Thyroid gland (tissue), 4 donors: ENCODE data around the gene CHODL. TPM values are rescaled to one million over a fixed set of nuclear protein-coding genes. Genes with fewer than 3 reads are reported as not detected.

ENCODE experiments used
- DNase-seq, 2 donors: peaks; one replicate each; pipeline ENCODE4 v3.0.0-alpha.2; 2019
- H3K27ac ChIP-seq, 3 donors: fragments of 200-600 bp; sonication (generic); 1 replicate in 2 of 3; 2 replicates in 1 of 3; pipeline ENCODE4 v1.5.1; 2016 to 2019; ENCODE audit warnings: mild to moderate bottlenecking in 1 of 3, moderate library complexity in 1 of 3
- H3K27me3 ChIP-seq: fragments of 200-600 bp; sonication (generic); one replicate; pipeline ENCODE4 v1.5.1; 2019
- H3K36me3 ChIP-seq, 2 donors: fragments of 200-600 bp; sonication (generic); one replicate each; pipeline ENCODE4 v1.5.1; 2016 to 2019
- H3K4me1 ChIP-seq, 2 donors: fragments of 200-600 bp; sonication (generic); one replicate each; pipeline ENCODE4 v1.5.1; 2017 to 2019
- H3K4me3 ChIP-seq, 3 donors: fragments of 200-600 bp; sonication (generic); replicated peaks in 1 of 3; 1 replicate in 2 of 3; 2 replicates in 1 of 3; pipeline ENCODE4 v1.5.1; 2016; ENCODE audit warnings: mild to moderate bottlenecking in 1 of 3
- H3K9me3 ChIP-seq: fragments of 200-600 bp; sonication (generic); one replicate; pipeline ENCODE4 v1.5.1; 2017
- POLR2A ChIP-seq, 2 donors: fragments of 450-650 bp; IDR thresholded peaks; one replicate each; pipeline ENCODE4 v1.6.1; 2017; ENCODE audit warnings: antibody characterized with exemption in 2 of 2, mild to moderate bottlenecking in 2 of 2, moderate library complexity in 1 of 2
- WGBS, 2 donors: methylation state at CpG; one replicate each; pipeline ENCODE4 v1.1.5; 2017; 5-methylcytosine and 5-hydroxymethylcytosine counted together
- intact Hi-C: fragments of 100-400 bp; cut with DNase I; formaldehyde crosslinking; loops from one replicate; pipeline ENCODE4 v1.15.1; 2023
- total RNA-seq, 4 donors: library from RNA; depleted of rRNA; stranded (reverse); fragments of >200 nt; gene quantifications; one replicate each; pipeline ENCODE4 v1.2.3, GENCODE V29; 2016
- TF ChIP-seq, protein P1 (sequence below), 6 experiments: fragments of 200-600 bp in 3 of 6; fragments of 450-650 bp in 3 of 6; sonication (generic) in 3 of 6; IDR thresholded peaks; one replicate each; pipeline ENCODE4 v1.5.1; 2016 to 2019; ENCODE audit warnings: antibody characterized with exemption in 6 of 6, mild to moderate bottlenecking in 2 of 6, inconsistent platforms in 1 of 6, moderate library complexity in 1 of 6

CHODL gene
- total RNA-seq, 4 donors from 2014 or later = 0.45 to 1.9 (median 1.4) TPM

DNA sequence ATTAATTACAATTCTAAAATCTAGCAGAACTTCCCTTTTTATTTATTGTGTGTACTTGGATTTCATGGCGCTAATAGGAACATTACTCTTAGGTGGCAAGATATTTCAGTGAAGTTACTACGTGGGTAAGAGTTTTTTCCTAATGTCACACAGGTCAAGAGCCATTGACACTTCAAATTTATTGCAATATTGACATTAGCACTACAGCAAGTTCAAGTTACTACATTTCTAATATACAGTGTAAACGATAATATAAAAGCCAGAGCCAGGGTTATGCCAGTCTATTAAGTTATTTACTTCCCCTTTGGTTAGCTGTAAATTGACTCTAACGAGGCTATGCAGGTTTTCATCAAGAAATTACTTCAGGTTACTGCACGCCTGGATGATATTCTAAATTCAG is 29.7 kb downstream of the CHODL start:
- H3K36me3 ChIP-seq = no peaks in the 10 kb centered on the region
- no peaks in the 10 kb centered on the region for H3K4me1 ChIP-seq
- 81 to 82% methylated on average over 5 of the region's 5 CpGs for WGBS, 2 donors
- intact Hi-C loops = no loop called here
- H3K4me3 ChIP-seq = no peak overlapping the region
- H3K27ac ChIP-seq = no peak overlapping the region
- no peaks in the 10 kb centered on the region for H3K27me3 ChIP-seq
- no peaks in the 10 kb centered on the region for H3K9me3 ChIP-seq
- no peak for DNase-seq
- TF ChIP-seq, protein P1, sequence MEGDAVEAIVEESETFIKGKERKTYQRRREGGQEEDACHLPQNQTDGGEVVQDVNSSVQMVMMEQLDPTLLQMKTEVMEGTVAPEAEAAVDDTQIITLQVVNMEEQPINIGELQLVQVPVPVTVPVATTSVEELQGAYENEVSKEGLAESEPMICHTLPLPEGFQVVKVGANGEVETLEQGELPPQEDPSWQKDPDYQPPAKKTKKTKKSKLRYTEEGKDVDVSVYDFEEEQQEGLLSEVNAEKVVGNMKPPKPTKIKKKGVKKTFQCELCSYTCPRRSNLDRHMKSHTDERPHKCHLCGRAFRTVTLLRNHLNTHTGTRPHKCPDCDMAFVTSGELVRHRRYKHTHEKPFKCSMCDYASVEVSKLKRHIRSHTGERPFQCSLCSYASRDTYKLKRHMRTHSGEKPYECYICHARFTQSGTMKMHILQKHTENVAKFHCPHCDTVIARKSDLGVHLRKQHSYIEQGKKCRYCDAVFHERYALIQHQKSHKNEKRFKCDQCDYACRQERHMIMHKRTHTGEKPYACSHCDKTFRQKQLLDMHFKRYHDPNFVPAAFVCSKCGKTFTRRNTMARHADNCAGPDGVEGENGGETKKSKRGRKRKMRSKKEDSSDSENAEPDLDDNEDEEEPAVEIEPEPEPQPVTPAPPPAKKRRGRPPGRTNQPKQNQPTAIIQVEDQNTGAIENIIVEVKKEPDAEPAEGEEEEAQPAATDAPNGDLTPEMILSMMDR (IDR thresholded peaks at IDR 0.05) = no peak
- no peak for TF ChIP-seq POLR2A (IDR thresholded peaks at IDR 0.05)

DNA sequence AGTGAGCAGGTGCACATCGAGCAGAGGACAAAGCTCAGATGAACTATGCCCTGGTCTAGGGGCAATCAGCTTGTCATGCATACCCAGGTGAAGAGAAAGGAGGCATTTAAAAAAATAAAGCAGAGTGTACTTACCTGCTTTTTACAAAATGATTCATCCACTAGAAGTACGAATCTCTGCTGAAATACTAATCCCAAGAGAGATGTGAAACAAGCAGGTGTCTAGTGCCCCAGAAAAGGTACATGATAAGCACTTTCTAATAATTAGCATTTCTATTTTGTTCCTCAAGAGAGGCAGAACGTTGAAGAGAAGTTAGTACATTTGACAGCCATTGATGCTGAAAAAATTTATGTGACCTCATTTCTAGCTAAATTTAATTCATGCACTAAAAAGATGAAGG is 31.1 kb downstream of the CHODL start:
- WGBS, 2 donors = 56 to 64% methylated on average over 3 of the region's 3 CpGs
- intact Hi-C loops = no loop called here
- no peak for DNase-seq
- H3K9me3 ChIP-seq = no peaks in the 10 kb centered on the region
- no peak overlapping the region for H3K27ac ChIP-seq
- H3K27me3 ChIP-seq = no peaks in the 10 kb centered on the region
- TF ChIP-seq POLR2A (IDR thresholded peaks at IDR 0.05) = no peak
- TF ChIP-seq, protein P1 (IDR thresholded peaks at IDR 0.05) = no peak
- no peaks in the 10 kb centered on the region for H3K4me1 ChIP-seq
- H3K4me3 ChIP-seq = no peak overlapping the region
- no peaks in the 10 kb centered on the region for H3K36me3 ChIP-seq

DNA sequence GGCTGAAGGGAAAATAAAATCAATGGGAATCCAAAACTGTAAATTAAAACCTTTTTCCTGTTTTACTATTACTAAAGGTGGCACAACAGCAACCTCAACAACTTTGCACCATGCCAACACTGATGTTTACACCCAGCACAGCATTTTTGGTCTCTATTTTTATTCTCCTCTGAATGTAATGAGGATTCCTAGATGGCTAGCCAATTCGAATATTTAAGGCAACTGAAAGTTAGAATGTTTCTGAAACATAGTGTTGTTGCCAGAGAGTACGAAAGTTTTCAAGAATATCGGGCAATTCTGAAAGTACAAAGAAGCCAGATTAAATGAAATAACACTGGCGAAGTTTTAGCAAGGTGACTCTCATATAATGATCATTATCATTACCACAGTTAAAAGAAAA is 40.7 kb downstream of the CHODL start:
- no peaks in the 10 kb centered on the region for H3K9me3 ChIP-seq
- no peaks in the 10 kb centered on the region for H3K36me3 ChIP-seq
- WGBS, 2 donors = 87 to 92% methylated on average over 4 of the region's 4 CpGs
- H3K27me3 ChIP-seq = no peaks in the 10 kb centered on the region
- H3K4me3 ChIP-seq = no peak overlapping the region
- TF ChIP-seq POLR2A (IDR thresholded peaks at IDR 0.05) = no peak
- TF ChIP-seq, protein P1 (IDR thresholded peaks at IDR 0.05) = no peak
- no peak for DNase-seq
- no peaks in the 10 kb centered on the region for H3K4me1 ChIP-seq
- intact Hi-C loops = no loop called here
- H3K27ac ChIP-seq = no peak overlapping the region

DNA sequence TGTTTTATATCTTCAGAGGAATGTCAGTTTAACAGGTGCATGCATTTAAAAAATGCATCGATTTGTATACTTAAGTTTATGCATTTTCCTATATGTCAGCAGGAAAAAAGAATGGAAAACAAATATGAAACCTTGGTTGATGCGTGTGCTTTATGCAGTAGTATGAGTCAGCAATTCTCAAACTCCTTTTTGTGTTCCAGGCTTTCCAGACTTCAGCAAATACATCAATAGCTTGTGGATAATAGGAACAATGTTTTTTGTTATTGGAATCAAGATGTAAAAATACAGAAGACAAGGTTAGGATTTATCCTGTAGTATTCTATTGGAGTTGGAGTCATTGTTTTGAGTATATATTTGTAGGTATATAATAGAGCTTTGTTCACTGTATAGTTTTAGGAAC is 45.2 kb downstream of the CHODL start:
- no peak for DNase-seq
- no peaks in the 10 kb centered on the region for H3K4me1 ChIP-seq
- no peak overlapping the region for H3K4me3 ChIP-seq
- H3K27ac ChIP-seq = no peak overlapping the region
- no peaks in the 10 kb centered on the region for H3K9me3 ChIP-seq
- intact Hi-C loops = no loop called here
- H3K36me3 ChIP-seq = no peaks in the 10 kb centered on the region
- TF ChIP-seq, protein P1 (IDR thresholded peaks at IDR 0.05) = no peak
- TF ChIP-seq POLR2A (IDR thresholded peaks at IDR 0.05) = no peak
- WGBS, 2 donors = 75 to 82% methylated on average over 2 of the region's 2 CpGs
- H3K27me3 ChIP-seq = no peaks in the 10 kb centered on the region

DNA sequence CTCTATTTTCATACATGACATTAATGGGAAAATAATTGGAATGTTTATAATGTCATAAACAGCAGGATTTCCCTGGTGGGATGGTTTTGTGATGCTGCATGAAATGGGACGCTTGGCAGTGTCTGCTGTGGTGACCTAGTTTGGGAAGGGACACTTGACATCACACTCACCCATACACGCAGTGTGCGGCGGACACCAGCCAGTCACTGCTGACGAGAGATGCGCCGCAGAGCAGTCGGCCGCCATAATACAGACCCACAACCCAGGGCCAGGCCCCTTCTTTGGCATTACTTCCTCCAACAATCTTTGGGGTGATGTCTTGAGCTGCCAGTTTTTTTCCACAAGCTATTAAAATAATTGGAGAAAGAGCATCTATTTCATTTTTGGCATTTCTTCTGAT is 49.5 kb downstream of the CHODL start:
- TF ChIP-seq, protein P1 (IDR thresholded peaks at IDR 0.05) = no peak
- no peak for TF ChIP-seq POLR2A (IDR thresholded peaks at IDR 0.05)
- intact Hi-C loops = no loop called here
- no peak for DNase-seq
- Histone ChIP-seq H3K4me3 (no peak overlapping the region), H3K36me3 (no peaks in the 10 kb centered on the region), H3K4me1 (no peaks in the 10 kb centered on the region), H3K27ac (no peak overlapping the region), H3K9me3 (no peaks in the 10 kb centered on the region), H3K27me3 (no peaks in the 10 kb centered on the region)
- WGBS, 2 donors = 78 to 87% methylated on average over 9 of the region's 9 CpGs
